ENCODE results near the gene HES6.

HES6 gene

GRCh38 chr2:238255151-238255551 is 15.3 kb upstream of the HES6 start:
- TF ChIP-seq TAF1 (IDR thresholded peaks at IDR 0.05; ENCODE audit: borderline replicate concordance, insufficient read depth, low read length), result no peak
- TF ChIP-seq SIN3A (IDR thresholded peaks at IDR 0.05; ENCODE audit: borderline replicate concordance, insufficient read depth, low read length), result no peak
- no peak for TF ChIP-seq POLR2AphosphoS5 (IDR thresholded peaks at IDR 0.05; ENCODE audit: low read depth, low read length)
- TF ChIP-seq FOXP2 (optimal IDR thresholded peaks at IDR 0.05; ENCODE audit: borderline replicate concordance, extremely low read depth, extremely low read length, insufficient read depth), result no peak
- TF ChIP-seq, protein P1, sequence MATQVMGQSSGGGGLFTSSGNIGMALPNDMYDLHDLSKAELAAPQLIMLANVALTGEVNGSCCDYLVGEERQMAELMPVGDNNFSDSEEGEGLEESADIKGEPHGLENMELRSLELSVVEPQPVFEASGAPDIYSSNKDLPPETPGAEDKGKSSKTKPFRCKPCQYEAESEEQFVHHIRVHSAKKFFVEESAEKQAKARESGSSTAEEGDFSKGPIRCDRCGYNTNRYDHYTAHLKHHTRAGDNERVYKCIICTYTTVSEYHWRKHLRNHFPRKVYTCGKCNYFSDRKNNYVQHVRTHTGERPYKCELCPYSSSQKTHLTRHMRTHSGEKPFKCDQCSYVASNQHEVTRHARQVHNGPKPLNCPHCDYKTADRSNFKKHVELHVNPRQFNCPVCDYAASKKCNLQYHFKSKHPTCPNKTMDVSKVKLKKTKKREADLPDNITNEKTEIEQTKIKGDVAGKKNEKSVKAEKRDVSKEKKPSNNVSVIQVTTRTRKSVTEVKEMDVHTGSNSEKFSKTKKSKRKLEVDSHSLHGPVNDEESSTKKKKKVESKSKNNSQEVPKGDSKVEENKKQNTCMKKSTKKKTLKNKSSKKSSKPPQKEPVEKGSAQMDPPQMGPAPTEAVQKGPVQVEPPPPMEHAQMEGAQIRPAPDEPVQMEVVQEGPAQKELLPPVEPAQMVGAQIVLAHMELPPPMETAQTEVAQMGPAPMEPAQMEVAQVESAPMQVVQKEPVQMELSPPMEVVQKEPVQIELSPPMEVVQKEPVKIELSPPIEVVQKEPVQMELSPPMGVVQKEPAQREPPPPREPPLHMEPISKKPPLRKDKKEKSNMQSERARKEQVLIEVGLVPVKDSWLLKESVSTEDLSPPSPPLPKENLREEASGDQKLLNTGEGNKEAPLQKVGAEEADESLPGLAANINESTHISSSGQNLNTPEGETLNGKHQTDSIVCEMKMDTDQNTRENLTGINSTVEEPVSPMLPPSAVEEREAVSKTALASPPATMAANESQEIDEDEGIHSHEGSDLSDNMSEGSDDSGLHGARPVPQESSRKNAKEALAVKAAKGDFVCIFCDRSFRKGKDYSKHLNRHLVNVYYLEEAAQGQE (IDR thresholded peaks at IDR 0.05; ENCODE audit: insufficient read depth in 1 of 2, low read depth in 2 of 2, low read length in 2 of 2), result no peak

DNA sequence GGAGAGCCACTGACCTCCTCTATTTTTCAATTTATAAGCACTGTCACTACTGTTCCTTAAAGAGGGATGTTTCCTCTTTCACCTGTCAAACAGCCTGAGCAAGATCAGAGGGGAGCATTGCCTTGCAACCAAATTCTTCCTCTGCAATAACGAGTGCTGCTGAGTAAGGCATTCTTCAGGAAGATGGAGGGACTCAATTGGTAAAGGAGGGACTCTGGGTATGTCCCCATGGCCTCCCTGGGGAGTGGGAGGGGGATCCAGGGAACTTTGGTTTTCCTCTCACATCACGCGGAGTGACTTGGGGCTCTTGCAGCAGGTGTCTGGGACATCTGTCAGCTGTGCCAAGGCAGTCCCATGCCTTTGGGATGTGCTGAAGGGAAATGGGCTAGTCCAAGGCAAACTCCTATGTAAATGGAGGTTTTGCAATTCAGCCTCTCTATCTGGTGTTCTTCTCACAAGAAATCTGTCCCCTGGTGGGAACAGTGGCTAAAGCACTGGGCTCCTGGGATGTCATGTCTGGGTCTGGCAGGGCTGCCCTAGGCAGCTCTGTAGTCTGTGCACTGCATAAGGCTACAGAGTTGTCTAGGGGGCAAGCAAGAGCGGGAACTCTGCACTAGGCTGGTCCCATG is 14.4 kb upstream of the HES6 start:
- TF ChIP-seq POLR2AphosphoS5 (IDR thresholded peaks at IDR 0.05; ENCODE audit: low read depth, low read length) (no peak), TAF1 (IDR thresholded peaks at IDR 0.05; ENCODE audit: borderline replicate concordance, insufficient read depth, low read length) (no peak), SIN3A (IDR thresholded peaks at IDR 0.05; ENCODE audit: borderline replicate concordance, insufficient read depth, low read length) (no peak), FOXP2 (optimal IDR thresholded peaks at IDR 0.05; ENCODE audit: borderline replicate concordance, extremely low read depth, extremely low read length, insufficient read depth) (no peak)
- TF ChIP-seq, protein P1 (IDR thresholded peaks at IDR 0.05; ENCODE audit: insufficient read depth in 1 of 2, low read depth in 2 of 2, low read length in 2 of 2), result no peak

- TF ChIP-seq FOXP2 (optimal IDR thresholded peaks at IDR 0.05; ENCODE audit: borderline replicate concordance, extremely low read depth, extremely low read length, insufficient read depth) (no peak), TAF1 (IDR thresholded peaks at IDR 0.05; ENCODE audit: borderline replicate concordance, insufficient read depth, low read length) (no peak), SIN3A (IDR thresholded peaks at IDR 0.05; ENCODE audit: borderline replicate concordance, insufficient read depth, low read length) (no peak), POLR2AphosphoS5 (IDR thresholded peaks at IDR 0.05; ENCODE audit: low read depth, low read length) (no peak)
- TF ChIP-seq, protein P1 (IDR thresholded peaks at IDR 0.05; ENCODE audit: insufficient read depth in 1 of 2, low read depth in 2 of 2, low read length in 2 of 2), result no peak
Measured at GRCh38 chr2:238252766-238253630, 13.2 kb upstream of the HES6 start.

GRCh38 chr2:238251986-238252385 is 12.1 kb upstream of the HES6 start:
- TF ChIP-seq TAF1 (IDR thresholded peaks at IDR 0.05; ENCODE audit: borderline replicate concordance, insufficient read depth, low read length) (no peak), FOXP2 (optimal IDR thresholded peaks at IDR 0.05; ENCODE audit: borderline replicate concordance, extremely low read depth, extremely low read length, insufficient read depth) (no peak), POLR2AphosphoS5 (IDR thresholded peaks at IDR 0.05; ENCODE audit: low read depth, low read length) (no peak), SIN3A (IDR thresholded peaks at IDR 0.05; ENCODE audit: borderline replicate concordance, insufficient read depth, low read length) (no peak)
- TF ChIP-seq, protein P1 (IDR thresholded peaks at IDR 0.05; ENCODE audit: insufficient read depth in 1 of 2, low read depth in 2 of 2, low read length in 2 of 2), result no peak

All from PFSK-1 (cell line).